Measurements from ENCODE around the gene KCNN3. TPM values are rescaled to one million over a fixed set of nuclear protein-coding genes. Genes with fewer than 3 reads are reported as not detected.

Gene KCNN3
- total RNA-seq, 4 donors from 2014 or later, result under 0.01 to 0.57 (median 0.08) TPM

DNA sequence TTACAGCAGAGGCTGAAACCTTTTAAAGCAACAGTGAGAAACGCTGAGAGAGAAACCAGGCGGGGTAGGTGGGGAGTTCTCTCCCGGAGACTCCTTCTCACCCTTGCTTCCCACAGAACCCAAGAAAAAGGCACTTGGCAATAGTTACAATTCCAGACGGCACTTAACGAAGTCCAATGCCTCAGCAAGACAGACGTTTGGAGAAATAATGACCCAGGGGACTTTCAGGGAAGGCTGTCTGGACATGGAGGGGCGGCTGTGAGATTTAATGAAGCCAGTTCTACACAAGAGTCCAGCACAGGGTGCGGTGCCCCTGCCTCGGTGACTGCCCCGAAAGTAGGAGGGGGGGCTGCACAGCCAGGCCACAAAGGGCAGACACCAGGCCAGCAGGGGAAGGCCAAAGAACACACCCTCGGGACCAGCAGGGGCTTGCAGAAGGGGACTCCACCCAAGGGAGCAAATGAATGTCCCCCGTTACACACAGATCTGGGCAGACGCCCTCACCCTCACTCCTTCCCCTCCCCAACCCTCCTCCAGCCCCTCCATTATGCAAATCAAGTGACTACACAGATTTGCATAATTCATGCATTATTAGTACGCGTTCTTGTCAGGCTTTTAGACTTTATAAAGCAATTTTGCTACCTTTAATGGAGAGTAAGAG is 26.3 kb downstream of the KCNN3 start:
- TF ChIP-seq, protein P1, sequence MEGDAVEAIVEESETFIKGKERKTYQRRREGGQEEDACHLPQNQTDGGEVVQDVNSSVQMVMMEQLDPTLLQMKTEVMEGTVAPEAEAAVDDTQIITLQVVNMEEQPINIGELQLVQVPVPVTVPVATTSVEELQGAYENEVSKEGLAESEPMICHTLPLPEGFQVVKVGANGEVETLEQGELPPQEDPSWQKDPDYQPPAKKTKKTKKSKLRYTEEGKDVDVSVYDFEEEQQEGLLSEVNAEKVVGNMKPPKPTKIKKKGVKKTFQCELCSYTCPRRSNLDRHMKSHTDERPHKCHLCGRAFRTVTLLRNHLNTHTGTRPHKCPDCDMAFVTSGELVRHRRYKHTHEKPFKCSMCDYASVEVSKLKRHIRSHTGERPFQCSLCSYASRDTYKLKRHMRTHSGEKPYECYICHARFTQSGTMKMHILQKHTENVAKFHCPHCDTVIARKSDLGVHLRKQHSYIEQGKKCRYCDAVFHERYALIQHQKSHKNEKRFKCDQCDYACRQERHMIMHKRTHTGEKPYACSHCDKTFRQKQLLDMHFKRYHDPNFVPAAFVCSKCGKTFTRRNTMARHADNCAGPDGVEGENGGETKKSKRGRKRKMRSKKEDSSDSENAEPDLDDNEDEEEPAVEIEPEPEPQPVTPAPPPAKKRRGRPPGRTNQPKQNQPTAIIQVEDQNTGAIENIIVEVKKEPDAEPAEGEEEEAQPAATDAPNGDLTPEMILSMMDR (IDR thresholded peaks at IDR 0.05; ENCODE audit: low read depth), result no peak

DNA sequence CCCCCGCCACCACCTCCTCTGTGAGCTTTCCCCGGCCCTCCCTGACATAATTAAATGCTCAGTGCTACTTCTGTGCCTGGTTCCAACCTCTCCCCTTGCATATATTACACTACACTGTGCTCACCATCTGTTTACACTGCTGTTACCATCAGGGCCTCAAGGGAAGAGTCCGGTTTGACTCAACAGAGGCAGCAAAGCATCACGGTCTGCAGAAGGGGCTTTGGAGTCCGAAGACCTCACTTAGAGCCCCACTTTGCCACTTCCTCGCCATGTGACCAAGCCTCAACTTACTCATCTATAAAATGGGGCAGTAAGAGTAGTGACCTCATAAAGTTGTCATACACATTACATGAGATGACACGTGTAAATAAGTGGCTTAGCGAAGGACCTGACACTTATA is 27.4 kb downstream of the KCNN3 start:
- TF ChIP-seq, protein P1 (IDR thresholded peaks at IDR 0.05; ENCODE audit: low read depth), result no peak

DNA sequence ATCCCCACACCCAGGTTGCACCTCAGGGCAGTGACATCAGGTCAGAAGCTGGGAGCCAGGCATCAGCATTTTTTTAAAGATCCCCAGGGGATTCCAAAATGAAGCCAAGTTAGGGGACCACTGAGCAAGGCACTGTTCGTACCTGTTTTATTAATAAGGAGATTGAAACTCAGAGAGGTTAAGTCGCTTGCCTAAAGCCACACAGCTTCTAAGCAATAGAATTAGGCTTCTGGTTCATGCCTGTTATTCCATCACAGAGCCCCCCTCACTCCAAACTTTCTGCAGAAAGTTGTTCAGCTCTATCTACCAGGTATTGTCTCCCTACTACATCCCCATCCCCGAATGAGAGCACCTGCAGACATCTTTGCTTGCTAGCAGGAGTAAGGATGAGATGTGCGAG is 28.7 kb downstream of the KCNN3 start:
- TF ChIP-seq, protein P1 (IDR thresholded peaks at IDR 0.05; ENCODE audit: low read depth), result no peak

DNA sequence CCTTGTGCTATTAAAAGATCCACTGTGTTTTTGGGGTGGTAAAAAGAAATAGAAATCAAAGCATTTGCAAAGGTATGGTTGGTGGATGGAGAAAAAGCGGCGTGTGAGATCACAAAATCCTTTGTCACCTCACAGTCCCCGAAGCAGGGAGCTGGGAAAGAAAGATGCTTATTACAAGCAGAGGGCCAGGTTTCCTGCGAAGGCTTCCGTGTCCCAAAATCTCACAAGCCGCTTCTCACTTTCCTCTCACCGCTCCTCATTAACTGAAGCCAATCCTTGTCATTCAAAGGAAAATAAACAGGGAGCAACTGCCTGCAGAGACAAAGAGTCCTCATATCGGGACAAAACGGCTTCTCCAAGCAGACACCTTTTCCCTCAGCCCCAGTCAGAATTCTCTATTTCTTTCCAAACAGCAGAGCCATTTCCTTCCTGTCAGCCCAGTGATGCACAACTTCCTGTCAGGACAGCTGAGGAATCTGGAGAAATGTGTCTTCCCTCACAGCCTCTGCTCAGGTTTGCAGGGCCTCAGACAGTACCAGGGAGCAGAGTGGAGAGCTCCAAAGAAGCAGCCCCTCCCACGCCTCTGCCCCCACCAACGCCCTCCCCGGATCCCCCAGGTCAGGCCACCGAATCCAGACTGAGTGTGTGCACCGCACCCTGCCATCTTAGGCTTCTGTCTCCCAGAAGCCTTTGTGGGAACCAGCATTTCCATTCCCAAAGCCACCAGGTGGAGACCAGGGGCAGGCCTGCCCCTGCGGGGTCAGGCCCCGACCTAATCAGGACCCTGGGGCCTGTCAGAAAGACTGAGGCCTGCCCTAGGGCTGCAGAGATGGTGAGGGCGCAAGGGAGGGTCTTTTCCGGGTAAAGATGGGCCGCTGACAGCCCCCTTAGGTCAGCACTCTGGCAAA is 29.6 kb downstream of the KCNN3 start:
- TF ChIP-seq, protein P1 (IDR thresholded peaks at IDR 0.05; ENCODE audit: low read depth), result no peak

DNA sequence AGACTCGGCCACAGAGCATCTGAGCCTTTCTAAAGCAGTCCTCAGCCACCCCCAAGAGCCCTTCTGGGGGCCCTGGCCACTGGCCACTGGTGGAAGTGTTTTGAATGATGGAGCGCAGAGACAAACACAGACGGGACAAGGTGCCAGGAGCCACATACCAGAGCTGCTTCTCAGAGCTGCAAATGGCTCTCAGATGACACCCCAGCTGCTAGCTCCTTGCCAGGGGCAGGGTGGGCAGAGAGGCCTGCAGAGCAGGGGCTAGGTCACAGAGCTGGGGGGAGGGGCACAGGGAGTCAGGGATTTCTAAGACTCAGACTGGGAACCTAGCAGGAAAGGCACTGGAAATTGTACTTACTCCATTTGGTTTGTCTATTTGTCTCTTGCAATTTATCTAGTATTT is 30.4 kb downstream of the KCNN3 start:
- TF ChIP-seq, protein P1 (IDR thresholded peaks at IDR 0.05; ENCODE audit: low read depth), result no peak

DNA sequence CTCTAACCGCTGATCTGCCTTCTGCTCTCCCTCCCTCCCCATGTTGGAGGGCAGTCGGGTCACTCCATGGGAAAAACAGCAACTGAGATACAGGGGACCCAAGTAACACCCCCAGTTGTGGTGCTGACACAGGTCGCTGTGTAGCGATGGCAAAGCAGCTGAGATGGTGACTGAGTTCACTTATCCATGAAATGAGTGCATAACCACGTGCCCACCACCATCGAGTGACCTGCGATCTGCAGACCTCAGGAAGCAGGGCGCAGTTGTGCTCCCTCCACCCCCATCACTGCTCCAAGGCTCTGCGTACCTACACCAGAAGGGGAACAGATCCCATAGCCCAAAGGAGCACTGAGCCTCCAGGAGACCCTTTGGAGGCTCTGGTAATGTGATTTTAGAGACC is 31.1 kb downstream of the KCNN3 start:
- TF ChIP-seq, protein P1 (IDR thresholded peaks at IDR 0.05; ENCODE audit: low read depth), result no peak

DNA sequence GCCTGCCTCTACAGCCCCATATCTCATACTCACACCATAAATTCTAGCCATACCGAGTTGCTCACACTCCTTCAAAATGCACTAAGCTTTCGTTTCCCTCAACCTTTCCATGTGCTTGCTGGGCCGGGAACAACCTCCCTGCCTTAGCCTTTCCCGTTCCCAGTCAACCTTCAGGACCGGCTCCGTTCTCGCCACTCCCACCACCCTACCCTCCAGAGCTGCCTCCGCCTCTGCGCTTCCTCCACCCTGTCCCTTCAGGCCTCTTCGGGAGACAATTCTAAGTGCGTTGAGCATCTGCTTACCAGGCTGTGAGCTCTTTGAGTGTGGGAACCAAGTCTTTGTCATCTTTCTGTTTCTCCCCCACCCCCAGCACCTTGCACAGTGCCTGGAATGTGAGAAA is 31.6 kb downstream of the KCNN3 start:
- TF ChIP-seq, protein P1 (IDR thresholded peaks at IDR 0.05; ENCODE audit: low read depth), result no peak
